ENCODE results near the gene CAPN12.

The CAPN12 gene

GRCh38 chr19:38697197-38697596 is 47.1 kb downstream of the CAPN12 start:
- no peak overlapping the region for H3K4me3 ChIP-seq (ENCODE audit: low read length)
- DNase-seq (ENCODE audit: low read depth) = peak; percentile 69
- no peak for TF ChIP-seq CTCF (IDR thresholded peaks at IDR 0.05; ENCODE audit: insufficient read depth, low read depth, low read length, missing control alignments)

GRCh38 chr19:38696729-38697055 is 47.6 kb downstream of the CAPN12 start:
- H3K4me3 ChIP-seq (ENCODE audit: low read length) = no peak overlapping the region
- no peak for DNase-seq (ENCODE audit: low read depth)
- TF ChIP-seq CTCF (IDR thresholded peaks at IDR 0.05; ENCODE audit: insufficient read depth, low read depth, low read length, missing control alignments) = no peak

- no peak for DNase-seq (ENCODE audit: low read depth)
- no peak for TF ChIP-seq CTCF (IDR thresholded peaks at IDR 0.05; ENCODE audit: insufficient read depth, low read depth, low read length, missing control alignments)
- H3K4me3 ChIP-seq (ENCODE audit: low read length) = no peak overlapping the region
These were observed 48.2 kb downstream of the CAPN12 start for GRCh38 chr19:38695832-38696728.

GRCh38 chr19:38695317-38695683 is 49.0 kb downstream of the CAPN12 start:
- no peak overlapping the region for H3K4me3 ChIP-seq (ENCODE audit: low read length)
- no peak for DNase-seq (ENCODE audit: low read depth)
- no peak for TF ChIP-seq CTCF (IDR thresholded peaks at IDR 0.05; ENCODE audit: insufficient read depth, low read depth, low read length, missing control alignments)

GRCh38 chr19:38693380-38694223 is 50.7 kb downstream of the CAPN12 start:
- no peak overlapping the region for H3K4me3 ChIP-seq (ENCODE audit: low read length)
- DNase-seq (ENCODE audit: low read depth) = peak; percentile 75
- no peak for TF ChIP-seq CTCF (IDR thresholded peaks at IDR 0.05; ENCODE audit: insufficient read depth, low read depth, low read length, missing control alignments)

- no peak overlapping the region for H3K4me3 ChIP-seq (ENCODE audit: low read length)
- no peak for TF ChIP-seq CTCF (IDR thresholded peaks at IDR 0.05; ENCODE audit: insufficient read depth, low read depth, low read length, missing control alignments)
- DNase-seq (ENCODE audit: low read depth) = no peak
These were observed 51.6 kb downstream of the CAPN12 start for GRCh38 chr19:38692458-38693379.

All from epithelial cell of esophagus (primary cell).